RWPE1 (cell line): Measurements from ENCODE around the gene PDXP.

Experiments
- CTCF ChIA-PET: fragments of 350-600 bp; sonication (Branson Sonifier 250); formaldehyde crosslinking; extraction: SDS; loops from one replicate; lab custom pipeline; 2021; lab: Yijun Ruan, JAX
- POLR2A ChIA-PET: fragments of 400-600 bp; formaldehyde crosslinking; extraction: SDS; loops from one replicate; lab custom pipeline; 2020; ENCODE audit warnings: antibody characterized with exemption; ENCODE audit not compliant: low non-redundant PET; lab: Yijun Ruan, JAX
- DNase-seq: peaks from one replicate; pipeline ENCODE4 v3.0.0; 2012; ENCODE audit warnings: low spot score
- H3K27ac ChIP-seq: fragments of 450-650 bp; 2 replicates; pipeline ENCODE4 v1.5.1; 2017
- TF ChIP-seq, protein P1 (sequence below): fragments of 450-650 bp; conservative IDR thresholded peaks from 2 replicates; pipeline ENCODE4 v1.5.1; 2017; ENCODE audit warnings: low read depth, mild to moderate bottlenecking

PDXP gene

DNA sequence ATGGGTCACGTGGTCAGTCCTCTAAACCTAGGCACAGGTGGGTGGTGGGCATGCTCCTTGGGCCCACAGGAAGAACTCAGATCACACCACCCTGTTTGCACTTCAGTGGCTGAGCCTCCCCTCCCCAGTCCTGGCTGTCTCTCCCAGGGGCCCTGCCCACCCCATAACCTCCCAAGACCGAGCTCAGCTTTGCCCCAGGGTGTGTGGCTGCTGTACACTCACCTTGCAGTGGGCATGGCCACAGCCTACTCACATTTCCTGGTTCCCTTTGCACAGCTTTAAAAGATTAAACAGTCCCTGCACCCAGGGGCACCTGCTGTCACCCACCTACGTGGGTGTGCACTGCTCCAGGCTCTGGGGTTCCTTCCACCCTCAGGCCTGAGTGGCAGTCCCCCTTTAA, 52.2 kb downstream of the PDXP start:
- ChIA-PET POLR2A (no interaction called here), CTCF (no interaction called here)
- no peak for DNase-seq

DNA sequence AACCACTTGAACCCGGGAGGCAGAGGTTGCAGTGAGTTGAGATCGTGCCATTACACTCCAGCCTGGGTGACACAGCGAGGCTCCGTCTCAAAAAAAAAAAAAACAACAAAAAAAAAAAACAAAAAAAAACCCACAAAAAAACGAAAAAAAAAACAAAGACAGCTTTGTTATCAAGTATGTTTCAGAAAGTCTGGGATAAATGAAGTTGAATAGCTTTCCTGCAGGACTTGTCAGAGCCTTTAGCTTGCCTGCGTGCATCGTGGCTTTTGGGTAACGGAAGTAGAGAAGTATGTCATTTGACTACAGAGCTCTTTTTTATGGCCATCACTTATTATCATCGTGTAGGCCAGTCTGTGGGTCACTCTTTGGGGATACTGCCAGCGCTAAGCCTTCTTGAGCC, 53.0 kb downstream of the PDXP start:
- no peak for DNase-seq
- TF ChIP-seq, protein P1, sequence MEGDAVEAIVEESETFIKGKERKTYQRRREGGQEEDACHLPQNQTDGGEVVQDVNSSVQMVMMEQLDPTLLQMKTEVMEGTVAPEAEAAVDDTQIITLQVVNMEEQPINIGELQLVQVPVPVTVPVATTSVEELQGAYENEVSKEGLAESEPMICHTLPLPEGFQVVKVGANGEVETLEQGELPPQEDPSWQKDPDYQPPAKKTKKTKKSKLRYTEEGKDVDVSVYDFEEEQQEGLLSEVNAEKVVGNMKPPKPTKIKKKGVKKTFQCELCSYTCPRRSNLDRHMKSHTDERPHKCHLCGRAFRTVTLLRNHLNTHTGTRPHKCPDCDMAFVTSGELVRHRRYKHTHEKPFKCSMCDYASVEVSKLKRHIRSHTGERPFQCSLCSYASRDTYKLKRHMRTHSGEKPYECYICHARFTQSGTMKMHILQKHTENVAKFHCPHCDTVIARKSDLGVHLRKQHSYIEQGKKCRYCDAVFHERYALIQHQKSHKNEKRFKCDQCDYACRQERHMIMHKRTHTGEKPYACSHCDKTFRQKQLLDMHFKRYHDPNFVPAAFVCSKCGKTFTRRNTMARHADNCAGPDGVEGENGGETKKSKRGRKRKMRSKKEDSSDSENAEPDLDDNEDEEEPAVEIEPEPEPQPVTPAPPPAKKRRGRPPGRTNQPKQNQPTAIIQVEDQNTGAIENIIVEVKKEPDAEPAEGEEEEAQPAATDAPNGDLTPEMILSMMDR = no peak
- ChIA-PET POLR2A (interaction anchor here (0.7 kb wide), 1 partner anchor 94 kb away, joined by 3 read pairs; no protein-coding TSS in a partner anchor), CTCF (interaction anchor here (0.7 kb wide), 1 partner anchor 19 kb away, joined by 8 read pairs; no protein-coding TSS in a partner anchor)
- H3K27ac ChIP-seq = no peak overlapping the region

More for the DNA sequence above, 52.2 kb downstream of the PDXP start:
- TF ChIP-seq, protein P1 = no peak
- no peak overlapping the region for H3K27ac ChIP-seq

DNA sequence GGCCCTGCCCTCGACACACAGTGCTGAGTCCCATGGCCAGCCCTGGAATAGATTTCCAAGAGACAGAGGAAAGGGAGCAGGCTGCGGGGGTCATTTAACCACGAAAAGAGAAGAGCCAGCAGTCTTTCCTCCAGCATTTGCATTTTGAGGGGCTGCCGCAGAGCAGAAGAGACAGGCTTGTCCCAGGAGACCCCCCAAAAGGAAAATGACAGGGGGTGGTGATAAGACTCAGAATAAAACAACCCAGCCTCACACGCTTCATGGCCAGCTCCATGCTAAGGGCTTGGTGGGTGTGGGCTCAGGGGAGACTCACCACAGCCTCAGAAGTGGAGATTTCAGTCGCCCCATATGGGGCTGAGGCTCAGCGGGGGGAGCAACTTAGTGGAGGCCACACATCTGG, 55.2 kb downstream of the PDXP start:
- CTCF ChIA-PET = no interaction called here
- TF ChIP-seq, protein P1 = no peak
- POLR2A ChIA-PET = no interaction called here
- no peak for DNase-seq
- no peak overlapping the region for H3K27ac ChIP-seq

DNA sequence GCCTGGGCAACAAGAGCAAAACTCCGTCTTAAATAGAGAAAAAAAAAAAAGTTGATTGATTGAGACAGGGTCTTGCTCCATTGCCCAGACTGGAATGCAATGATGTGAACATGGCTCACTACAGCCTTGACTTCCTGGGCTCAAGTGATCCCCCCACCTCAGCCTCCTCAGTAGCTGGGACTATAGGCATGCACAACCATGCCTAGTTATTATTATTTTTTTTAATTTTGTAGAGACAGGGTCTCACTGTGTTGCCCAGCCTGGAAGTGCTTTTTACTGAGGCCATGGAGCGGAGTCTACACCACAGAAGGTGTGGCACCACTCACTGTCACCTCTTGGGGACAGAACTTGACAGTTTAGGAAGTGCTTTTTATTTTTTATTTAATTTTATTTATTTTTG, 56.1 kb downstream of the PDXP start:
- H3K27ac ChIP-seq = no peak overlapping the region
- DNase-seq = no peak
- POLR2A ChIA-PET = no interaction called here
- TF ChIP-seq, protein P1 = no peak
- CTCF ChIA-PET = no interaction called here

DNA sequence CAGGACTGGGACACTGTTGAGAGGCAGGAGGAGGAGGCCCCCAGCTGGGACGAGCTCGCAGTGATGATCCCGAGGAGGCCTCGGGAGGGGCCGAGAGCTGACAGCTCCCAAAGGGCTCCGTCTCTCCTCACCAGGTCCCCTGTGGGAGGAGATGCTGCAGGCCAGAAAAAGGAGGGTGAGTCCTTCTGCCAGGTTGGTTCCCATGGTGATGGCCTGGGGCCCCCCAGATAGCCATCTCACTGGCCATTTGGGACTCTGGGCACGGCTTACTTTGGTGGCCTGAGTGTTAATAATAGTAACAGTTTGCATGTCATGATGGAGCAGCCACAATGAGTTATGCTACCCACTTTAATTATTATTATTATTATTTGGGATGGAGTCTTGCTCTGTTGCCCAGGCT, 57.2 kb downstream of the PDXP start:
- ChIA-PET POLR2A (interaction anchor here (0.5 kb wide), 1 partner anchor 61 kb away, joined by 3 read pairs; no protein-coding TSS in a partner anchor), CTCF (interaction anchor here (0.7 kb wide), 1 partner anchor 9 kb away, joined by 3 read pairs; no protein-coding TSS in a partner anchor)
- TF ChIP-seq, protein P1 = no peak
- DNase-seq = no peak
- no peak overlapping the region for H3K27ac ChIP-seq
